Inflammatory macrophage treated with lipopolysaccharide for 4 hours (primary cell): ENCODE data around the gene DDX42.
A peak's percentile ranks its signal among the peaks of the same experiment; 100 is the strongest.

ENCODE experiments used
- DNase-seq: peaks from one replicate; pipeline ENCODE4 v3.0.0-alpha.2; 2020

Gene DDX42

GRCh38 chr17:63774141-63774968 is at the start of gene DDX42:
DDX42 (plus strand) TSS chr17:63774170; CDS start chr17:63787050, 12,880 bp downstream.
- no peak for DNase-seq

- DNase-seq, result peak; percentile 31
Observed at GRCh38 chr17:63735691-63736090, 38.3 kb upstream of the DDX42 start.

- no peak for DNase-seq
Observed at GRCh38 chr17:63740464-63741142, 33.4 kb upstream of the DDX42 start.

GRCh38 chr17:63741143-63741407 is 32.9 kb upstream of the DDX42 start:
- DNase-seq, result peak; percentile 24

GRCh38 chr17:63741408-63742173 is 32.4 kb upstream of the DDX42 start, which contains the start of gene STRADA:
STRADA (minus strand) TSS chr17:63741799; CDS start chr17:63728369, 13,430 bp downstream.
- DNase-seq, result peak; percentile 98

- peak; percentile 64 for DNase-seq
Observed at GRCh38 chr17:63751806-63752205, 22.2 kb upstream of the DDX42 start.

GRCh38 chr17:63752707-63753106 is 21.3 kb upstream of the DDX42 start:
- DNase-seq, result no peak

- DNase-seq, result peak; percentile 74
Observed at GRCh38 chr17:63753215-63753614, 20.8 kb upstream of the DDX42 start.

GRCh38 chr17:63754046-63754445 is 19.9 kb upstream of the DDX42 start:
- no peak for DNase-seq

GRCh38 chr17:63758428-63758827 is 15.5 kb upstream of the DDX42 start:
- no peak for DNase-seq

- peak; percentile 51 for DNase-seq
Observed at GRCh38 chr17:63760771-63761539, 13.0 kb upstream of the DDX42 start.

- peak; percentile 45 for DNase-seq
Observed at GRCh38 chr17:63762161-63763078, 11.6 kb upstream of the DDX42 start.

- DNase-seq, result no peak
Observed at GRCh38 chr17:63764716-63765115, 9.3 kb upstream of the DDX42 start.

- DNase-seq, result no peak
Observed at GRCh38 chr17:63766754-63767153, 7.2 kb upstream of the DDX42 start.

- DNase-seq, result no peak
Observed at GRCh38 chr17:63768433-63768832, 5.5 kb upstream of the DDX42 start.

GRCh38 chr17:63772801-63773271 is 1.1 kb upstream of the DDX42 start:
- peak; percentile 33 for DNase-seq

GRCh38 chr17:63773272-63774140 is 464 bp upstream of the DDX42 start, which contains the start of gene CCDC47:
CCDC47 (minus strand) TSS chr17:63773597; CDS start chr17:63766175, 7,422 bp downstream.
- DNase-seq, result peak; percentile 99

- peak; percentile 48 for DNase-seq
Observed at GRCh38 chr17:63774969-63775265, 947 bp downstream of the DDX42 start.

GRCh38 chr17:63775420-63775819 is 1.4 kb downstream of the DDX42 start:
- no peak for DNase-seq

- DNase-seq, result no peak
Observed at GRCh38 chr17:63780507-63780906, 6.5 kb downstream of the DDX42 start.

- DNase-seq, result no peak
Observed at GRCh38 chr17:63780928-63781327, 7.0 kb downstream of the DDX42 start.
